GM12878 (cell line): ENCODE measurements around the gene FOXP1. TPM values are rescaled to one million over a fixed set of nuclear protein-coding genes. Genes with fewer than 3 reads are reported as not detected.

Source experiments
- ATAC-seq: fragments of 200-7000 bp; cut with Tn5 transposase; 3 replicates; pipeline ENCODE4 v1.9.1; 2020; ENCODE audit warnings: mild to moderate bottlenecking, moderate library complexity
- BruUV-seq: library from RNA; stranded (reverse); fragments of 400-500 nt; replicated peaks from 2 replicates; lab custom pipeline; 2021; lab: Mats Ljungman, UMichigan
- CTCF ChIA-PET: fragments of 300-600 bp; sonication (Branson Sonifier 250); formaldehyde crosslinking; extraction: SDS; loops from one replicate; lab custom pipeline; 2021; ENCODE audit warnings: inconsistent platforms; lab: Yijun Ruan, JAX
- POLR2A ChIA-PET: fragments of 350-600 bp; formaldehyde crosslinking; extraction: SDS; loops from one replicate; lab custom pipeline; 2021; ENCODE audit warnings: inconsistent platforms; lab: Charles Lee
- RAD21 ChIA-PET: fragments of 300-600 bp; sonication (Branson Sonifier 250); formaldehyde crosslinking; loops from one replicate; lab custom pipeline; 2023; ENCODE audit warnings: antibody characterized with exemption; ENCODE audit not compliant: unreplicated experiment; lab: Charles Lee
- SMC1A ChIA-PET: fragments of 300-600 bp; sonication (Branson Sonifier 250); formaldehyde crosslinking; loops from one replicate; lab custom pipeline; 2023; ENCODE audit not compliant: unreplicated experiment, uncharacterized antibody; lab: Charles Lee
- DNase-seq: peaks from one replicate; pipeline ENCODE4 v3.0.0-alpha.2; 2011; ENCODE audit warnings: low read depth, low spot score
- FAIRE-seq: peaks from 3 replicates; lab custom pipeline; 2011; peaks lifted over from hg19 to GRCh38; lab: Jason Lieb, UNC
- H2AFZ ChIP-seq: 2 replicates; pipeline ENCODE4 v1.6.0; 2011; ENCODE audit warnings: low read depth, low read length, control low read depth; ENCODE audit not compliant: control insufficient read depth
- H3K27ac ChIP-seq: 2 replicates; pipeline ENCODE4 v1.5.1; 2011; ENCODE audit warnings: control low read depth; ENCODE audit not compliant: control insufficient read depth, insufficient read depth
- H3K27me3 ChIP-seq, 2 experiments: replicated peaks in 1 of 2; 2 replicates each; pipeline versions ENCODE4 v1.6.0 to v1.6.1; 2011; ENCODE audit warnings: low read length in 1 of 2; ENCODE audit not compliant: control insufficient read depth in 2 of 2, insufficient read depth in 2 of 2
- H3K36me3 ChIP-seq, 2 experiments: 2 replicates each; pipeline ENCODE4 v1.5.1; 2011; ENCODE audit warnings: low read length in 1 of 2; ENCODE audit not compliant: control insufficient read depth in 2 of 2, insufficient read depth in 2 of 2
- H3K4me1 ChIP-seq: 2 replicates; pipeline ENCODE4 v1.6.1; 2011; ENCODE audit warnings: mild to moderate bottlenecking, low read length, moderate library complexity, mixed read lengths; ENCODE audit not compliant: control insufficient read depth, insufficient read depth
- H3K4me2 ChIP-seq: 2 replicates; pipeline ENCODE4 v1.6.0; 2011; ENCODE audit warnings: control low read depth; ENCODE audit not compliant: control insufficient read depth, insufficient read depth
- H3K4me3 ChIP-seq: fragments of 200-600 bp; sonication (generic); 2 replicates; pipeline ENCODE4 v1.5.1; 2016
- H3K79me2 ChIP-seq: 2 replicates; pipeline ENCODE4 v1.6.0; 2011; ENCODE audit warnings: low read length; ENCODE audit not compliant: control insufficient read depth, insufficient read depth
- H3K9ac ChIP-seq: 2 replicates; pipeline ENCODE4 v1.8.0; 2011; ENCODE audit warnings: low read length, control low read depth, mixed read lengths; ENCODE audit not compliant: control insufficient read depth, insufficient read depth
- H3K9me3 ChIP-seq: replicated peaks from 3 replicates; pipeline ENCODE4 v1.5.1; 2011; ENCODE audit warnings: mild to moderate bottlenecking, low read length; ENCODE audit not compliant: control insufficient read depth, insufficient read depth
- H4K20me1 ChIP-seq: 2 replicates; pipeline ENCODE4 v1.6.0; 2011; ENCODE audit not compliant: control insufficient read depth, insufficient read depth
- CHD4 ChIP-seq: fragments of 200-600 bp; sonication (generic); IDR thresholded peaks from 2 replicates; pipeline ENCODE4 v1.6.1; 2016; ENCODE audit warnings: mild to moderate bottlenecking
- GABPA ChIP-seq: IDR thresholded peaks from 2 replicates; pipeline ENCODE4 v1.6.1; 2014; ENCODE audit warnings: antibody characterized with exemption, low read depth, mild to moderate bottlenecking, inconsistent platforms
- JUND ChIP-seq: IDR thresholded peaks from 2 replicates; pipeline ENCODE4 v1.6.1; 2012; ENCODE audit warnings: low read depth, mild to moderate bottlenecking, low read length, improper control_type of control experiment, moderate library complexity
- POLR2AphosphoS5 ChIP-seq: IDR thresholded peaks from 2 replicates; pipeline ENCODE4 v1.6.1; 2011; ENCODE audit warnings: mild to moderate bottlenecking, low read length, inconsistent platforms
- USF2 ChIP-seq: IDR thresholded peaks from 2 replicates; pipeline ENCODE4 v1.6.1; 2011; ENCODE audit warnings: low read depth, low read length, improper control_type of control experiment, borderline replicate concordance
- WGBS: methylation state at CpG from one replicate; pipeline ENCODE4 v1.1.6; 2016; ENCODE audit warnings: low lambda C conversion rate; ENCODE audit not compliant: insufficient replicate concordance, insufficient coverage; ENCODE audit errors: missing lambda C conversion rate; 5-methylcytosine and 5-hydroxymethylcytosine counted together
- in situ Hi-C: fragments of 300-500 bp; cut with MboI; formaldehyde crosslinking; loops from 9 replicates; pipeline ENCODE4 v1.14.3; 2018; ENCODE audit warnings: mixed read lengths
- intact Hi-C: fragments of 100-400 bp; cut with micrococcal nuclease; formaldehyde crosslinking; loops from one replicate; pipeline ENCODE4 v1.14.2; 2022; ENCODE audit not compliant: unreplicated experiment
- polyA plus RNA-seq, 11 experiments: library from polyadenylated mRNA; depleted of rRNA in 4 of 11; unstranded in 6 of 11; stranded (reverse) in 5 of 11; fragments of >200 nt; fragmentation: Nextera tagmentation in 4 of 11; fragmentation: Illumina TruSeq in 1 of 11; extraction: Ambion mirVana in 4 of 11; extraction: Trizol in 1 of 11; gene quantifications; 1 replicate in 1 of 11; 2 replicates in 10 of 11; pipeline versions ENCODE4 v1.2.1 to v1.2.3, GENCODE V29; 2011 to 2016; ENCODE audit warnings: inconsistent platforms in 2 of 11, missing spikeins in 2 of 11, low read depth in 1 of 11
- total RNA-seq, 4 experiments: library from RNA; depleted of rRNA in 3 of 4; stranded (reverse); fragments of >200 nt in 3 of 4; fragmentation: Illumina TruSeq in 1 of 4; extraction: Trizol in 1 of 4; gene quantifications; 2 replicates each; pipeline versions ENCODE4 v1.2.1 to v1.2.3, GENCODE V29; 2013 to 2021
- TF ChIP-seq, protein P1 (sequence below), 3 experiments: IDR thresholded peaks in 2 of 3; conservative IDR thresholded peaks in 1 of 3; 2 replicates each; pipeline ENCODE4 v1.5.1; 2011; ENCODE audit warnings: low read depth in 3 of 3, low read length in 3 of 3, mild to moderate bottlenecking in 3 of 3, control low read depth in 2 of 3, moderate library complexity in 2 of 3, inconsistent platforms in 1 of 3, mixed read lengths in 1 of 3; ENCODE audit not compliant: control insufficient read depth in 2 of 3, insufficient read depth in 1 of 3; ENCODE audit errors: extremely low read depth in 1 of 3

The FOXP1 gene
- total and polyA plus RNA-seq, 10 of the 15 experiments (the other 5 are each of a cell fraction or from before 2014, with no cell fraction given): 0.05 to 1.6 (median 0.20) TPM; not detected in 1

DNA sequence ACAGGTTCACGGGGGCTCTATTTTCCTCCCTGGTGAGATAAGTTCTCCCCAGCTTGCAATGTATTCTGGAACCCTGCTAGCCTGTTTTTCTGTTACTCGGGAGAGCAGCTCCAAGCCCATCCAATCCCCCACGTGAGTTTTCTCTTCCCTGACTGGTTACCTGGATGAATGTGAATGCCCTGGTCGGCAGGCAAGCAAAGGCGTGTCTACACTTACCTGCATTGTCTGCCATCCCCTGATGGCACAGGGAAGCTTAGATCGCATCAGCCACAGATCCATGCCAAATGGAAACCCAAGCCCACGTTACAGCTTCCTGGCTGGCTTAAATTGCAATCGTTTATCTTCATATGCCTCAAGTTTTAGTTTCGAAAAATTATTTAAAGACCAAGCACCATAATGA, 149.9 kb downstream of the FOXP1 start:
- ChIA-PET SMC1A (interaction anchor here (1.0 kb wide), 1 partner anchor 13 kb away, joined by 4 read pairs; no protein-coding TSS in a partner anchor), RAD21 (no interaction called here), POLR2A (no interaction called here)
- Histone ChIP-seq H4K20me1 (no peaks in the 10 kb centered on the region), H3K36me3 (no peaks in the 10 kb centered on the region), H3K27ac (no peak overlapping the region), H3K27me3 (no peaks in the 10 kb centered on the region; a peak in 1 of 4 replicates), H3K4me1 (no peaks in the 10 kb centered on the region), H3K79me2 (no peaks in the 10 kb centered on the region), H3K4me2 (no peak overlapping the region), H2AFZ (no peak overlapping the region), H3K9ac (no peak overlapping the region)
- intact Hi-C loops: no loop called here
- in situ Hi-C loops: no loop called here
- no peak for ATAC-seq
- no peak for DNase-seq
- FAIRE-seq: no peak
- no TSS peak for BruUV-seq
- TF ChIP-seq, protein P1, sequence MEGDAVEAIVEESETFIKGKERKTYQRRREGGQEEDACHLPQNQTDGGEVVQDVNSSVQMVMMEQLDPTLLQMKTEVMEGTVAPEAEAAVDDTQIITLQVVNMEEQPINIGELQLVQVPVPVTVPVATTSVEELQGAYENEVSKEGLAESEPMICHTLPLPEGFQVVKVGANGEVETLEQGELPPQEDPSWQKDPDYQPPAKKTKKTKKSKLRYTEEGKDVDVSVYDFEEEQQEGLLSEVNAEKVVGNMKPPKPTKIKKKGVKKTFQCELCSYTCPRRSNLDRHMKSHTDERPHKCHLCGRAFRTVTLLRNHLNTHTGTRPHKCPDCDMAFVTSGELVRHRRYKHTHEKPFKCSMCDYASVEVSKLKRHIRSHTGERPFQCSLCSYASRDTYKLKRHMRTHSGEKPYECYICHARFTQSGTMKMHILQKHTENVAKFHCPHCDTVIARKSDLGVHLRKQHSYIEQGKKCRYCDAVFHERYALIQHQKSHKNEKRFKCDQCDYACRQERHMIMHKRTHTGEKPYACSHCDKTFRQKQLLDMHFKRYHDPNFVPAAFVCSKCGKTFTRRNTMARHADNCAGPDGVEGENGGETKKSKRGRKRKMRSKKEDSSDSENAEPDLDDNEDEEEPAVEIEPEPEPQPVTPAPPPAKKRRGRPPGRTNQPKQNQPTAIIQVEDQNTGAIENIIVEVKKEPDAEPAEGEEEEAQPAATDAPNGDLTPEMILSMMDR (IDR thresholded peaks at IDR 0.05 in 2 of 3, conservative IDR thresholded peaks at IDR 0.05 in 1 of 3; ENCODE audit: control insufficient read depth in 2 of 3, extremely low read depth in 1 of 3, insufficient read depth in 1 of 3, low read depth in 3 of 3, low read length in 3 of 3): no peak
- TF ChIP-seq, all 136 proteins: peak for 0
- CTCF ChIA-PET: interaction anchor here (2.8 kb wide), 1 partner anchor 17 kb away, joined by 6 read pairs; no protein-coding TSS in a partner anchor
- H3K4me3 ChIP-seq: no peak overlapping the region
- WGBS: 23% methylated on average over 9 of the region's 9 CpGs
- no peaks in the 10 kb centered on the region for H3K9me3 ChIP-seq

DNA sequence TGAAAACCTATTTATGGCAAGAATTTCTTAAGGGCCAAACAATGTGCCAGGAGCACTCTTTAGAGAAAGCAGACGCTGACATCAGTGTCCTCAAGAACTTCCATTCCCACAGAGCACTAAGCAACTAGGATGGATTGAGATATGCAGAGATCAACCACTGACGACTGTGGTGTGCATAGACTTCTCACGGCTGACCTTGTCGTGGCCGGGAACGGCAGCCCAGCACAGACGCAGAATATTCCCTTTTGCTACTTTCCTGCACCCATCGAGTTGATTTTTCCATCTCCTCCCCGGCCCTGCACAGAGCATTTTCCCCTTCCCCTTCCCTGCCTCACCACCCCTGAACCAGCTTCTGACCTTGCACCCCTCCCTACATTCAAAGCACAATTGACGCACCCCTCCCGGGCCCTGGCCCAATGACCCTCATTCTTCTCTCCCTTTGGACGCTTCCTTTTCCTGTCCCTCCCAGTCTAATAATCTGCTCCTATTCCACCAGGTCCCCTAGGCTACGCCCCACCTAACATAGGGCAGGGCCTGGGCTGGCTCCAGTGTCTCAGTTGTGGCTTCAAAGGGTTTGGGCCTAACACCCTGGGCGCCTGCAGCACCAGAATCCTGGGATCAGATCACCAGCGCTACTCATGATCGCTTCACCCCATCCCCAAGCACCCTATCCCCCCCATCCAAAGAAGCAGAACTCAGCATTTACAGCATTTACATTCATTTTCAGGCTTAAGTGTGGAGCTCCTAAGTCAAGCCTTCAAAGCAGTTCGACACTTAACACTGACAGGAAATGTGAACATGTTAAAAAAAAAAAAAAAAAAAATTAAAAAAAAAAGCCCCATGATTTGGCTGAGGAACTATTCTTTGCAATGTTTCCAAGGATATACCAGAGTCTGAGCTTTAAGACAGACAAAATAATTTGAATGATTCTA, 151.2 kb downstream of the FOXP1 start:
- Histone ChIP-seq H2AFZ (no peak overlapping the region), H3K4me2 (no peak overlapping the region), H3K9ac (no peak overlapping the region), H4K20me1 (no peaks in the 10 kb centered on the region), H3K27me3 (no peaks in the 10 kb centered on the region; a peak in 2 of 4 replicates), H3K4me1 (no peaks in the 10 kb centered on the region), H3K79me2 (no peaks in the 10 kb centered on the region), H3K9me3 (no peaks in the 10 kb centered on the region), H3K4me3 (no peak overlapping the region), H3K36me3 (no peaks in the 10 kb centered on the region), H3K27ac (no peak overlapping the region)
- ChIA-PET CTCF (interaction anchor here (2.8 kb wide), 1 partner anchor 16 kb away, joined by 6 read pairs; no protein-coding TSS in a partner anchor), RAD21 (no interaction called here), SMC1A (interaction anchor here (0.6 to 0.7 kb wide), 2 partner anchors 11 to 22 kb away, joined by 3 read pairs; no protein-coding TSS in a partner anchor), POLR2A (no interaction called here)
- FAIRE-seq (no peak), DNase-seq (no peak), ATAC-seq (no peak)
- in situ Hi-C loops (no loop called here), intact Hi-C loops (no loop called here)
- BruUV-seq: no TSS peak
- WGBS: 62% methylated on average over 16 of the region's 17 CpGs
- TF ChIP-seq GABPA (no peak), USF2 (no peak), CHD4 (no peak), JUND (no peak), POLR2AphosphoS5 (no peak)
- TF ChIP-seq, protein P1 (IDR thresholded peaks at IDR 0.05 in 2 of 3, conservative IDR thresholded peaks at IDR 0.05 in 1 of 3; ENCODE audit: control insufficient read depth in 2 of 3, extremely low read depth in 1 of 3, insufficient read depth in 1 of 3, low read depth in 3 of 3, low read length in 3 of 3): no peak
